HepG2 (cell line): Measurements from ENCODE around the gene CLPTM1. TPM values are rescaled to one million over a fixed set of nuclear protein-coding genes. Genes with fewer than 3 reads are reported as not detected.

Experiments
- CHD2 ChIP-seq: IDR thresholded peaks from 2 replicates; pipeline ENCODE4 v1.6.1; 2011; ENCODE audit warnings: low read depth, low read length, improper control_type of control experiment
- DPF2 ChIP-seq: sonication (generic); formaldehyde crosslinking; IDR thresholded peaks from 2 replicates; pipeline ENCODE4 v1.4.0; 2020; ENCODE audit warnings: mild to moderate bottlenecking, low read depth, missing genetic modification reagents, borderline replicate concordance
- KDM2A ChIP-seq: sonication (generic); formaldehyde crosslinking; IDR thresholded peaks from 2 replicates; pipeline ENCODE4 v1.4.0; 2020; ENCODE audit warnings: low read depth, missing genetic modification reagents, borderline replicate concordance
- KMT2B ChIP-seq: IDR thresholded peaks from 2 replicates; pipeline ENCODE4 v1.6.1; 2016; ENCODE audit warnings: missing genetic modification reagents, missing compliant biosample characterization
- MIER3 ChIP-seq: IDR thresholded peaks from 2 replicates; pipeline ENCODE4 v1.6.1; 2016; ENCODE audit warnings: missing compliant biosample characterization, borderline replicate concordance
- NFRKB ChIP-seq: fragments of 450-650 bp; IDR thresholded peaks from 2 replicates; pipeline ENCODE4 v1.6.1; 2017
- NR1H2 ChIP-seq: sonication (generic); formaldehyde crosslinking; IDR thresholded peaks from 2 replicates; pipeline ENCODE4 v1.8.1; 2022; ENCODE audit warnings: low read depth, missing genetic modification reagents, borderline replicate concordance
- POGK ChIP-seq: sonication (generic); formaldehyde crosslinking; conservative IDR thresholded peaks from 2 replicates; pipeline ENCODE4 v1.8.0; 2022; ENCODE audit warnings: mild to moderate bottlenecking, moderate library complexity, missing genetic modification reagents
- SP2 ChIP-seq: sonication (generic); formaldehyde crosslinking; IDR thresholded peaks from 2 replicates; pipeline ENCODE4 v1.5.1; 2020; ENCODE audit warnings: mild to moderate bottlenecking, missing genetic modification reagents
- USF2 ChIP-seq, 2 experiments: sonication (generic) in 1 of 2; formaldehyde crosslinking in 1 of 2; IDR thresholded peaks; 2 replicates each; pipeline versions ENCODE4 v1.5.1 to v1.6.1; 2011 to 2020; ENCODE audit warnings: borderline replicate concordance in 1 of 2, low read depth in 1 of 2, low read length in 1 of 2, mild to moderate bottlenecking in 1 of 2, missing genetic modification reagents in 1 of 2, moderate library complexity in 1 of 2
- YY1 ChIP-seq: IDR thresholded peaks from 2 replicates; pipeline ENCODE4 v1.6.1; 2011; ENCODE audit warnings: low read length, low read depth, moderate library complexity, mild to moderate bottlenecking; ENCODE audit not compliant: insufficient read depth, insufficient replicate concordance
- ZNF597 ChIP-seq: sonication (generic); formaldehyde crosslinking; IDR thresholded peaks from 2 replicates; pipeline ENCODE4 v1.5.0; 2020; ENCODE audit warnings: missing genetic modification reagents
- ZNF746 ChIP-seq: sonication (generic); formaldehyde crosslinking; IDR thresholded peaks from 2 replicates; pipeline ENCODE4 v1.8.0; 2022; ENCODE audit warnings: mild to moderate bottlenecking, missing genetic modification reagents
- polyA plus RNA-seq, 8 experiments: library from polyadenylated mRNA; depleted of rRNA in 3 of 8; stranded (reverse) in 7 of 8; unstranded in 1 of 8; fragments of >200 nt; fragmentation: Illumina TruSeq in 4 of 8; extraction: Trizol in 4 of 8; gene quantifications; 2 replicates each; pipeline versions ENCODE4 v1.2.1 to v1.2.3, GENCODE V29; 2011 to 2016; ENCODE audit warnings: low read depth in 4 of 8, missing spikeins in 1 of 8, mixed read lengths in 1 of 8; ENCODE audit not compliant: insufficient read depth in 1 of 8
- total RNA-seq, 5 experiments: library from RNA; depleted of rRNA; stranded (reverse); fragments of >200 nt; fragmentation: Illumina TruSeq; extraction: Trizol; gene quantifications; 2 replicates each; pipeline ENCODE4 v1.2.3, GENCODE V29; 2016; ENCODE audit warnings: low read depth in 1 of 5
- TF ChIP-seq, protein P1 (sequence below): sonication (generic); formaldehyde crosslinking; IDR thresholded peaks from 2 replicates; pipeline ENCODE4 v1.5.1; 2020; ENCODE audit warnings: mild to moderate bottlenecking, missing genetic modification reagents, borderline replicate concordance
- TF ChIP-seq, protein P2 (sequence below): sonication (generic); formaldehyde crosslinking; IDR thresholded peaks from 2 replicates; pipeline ENCODE4 v1.8.1; 2023; ENCODE audit warnings: mild to moderate bottlenecking, inconsistent platforms, moderate library complexity, missing genetic modification reagents, borderline replicate concordance

CLPTM1 gene
- total and polyA plus RNA-seq, 2 of the 13 experiments (the other 11 are each of a cell fraction or from before 2014, with no cell fraction given): 34.9 to 42.8 TPM

- TF ChIP-seq, protein P1, sequence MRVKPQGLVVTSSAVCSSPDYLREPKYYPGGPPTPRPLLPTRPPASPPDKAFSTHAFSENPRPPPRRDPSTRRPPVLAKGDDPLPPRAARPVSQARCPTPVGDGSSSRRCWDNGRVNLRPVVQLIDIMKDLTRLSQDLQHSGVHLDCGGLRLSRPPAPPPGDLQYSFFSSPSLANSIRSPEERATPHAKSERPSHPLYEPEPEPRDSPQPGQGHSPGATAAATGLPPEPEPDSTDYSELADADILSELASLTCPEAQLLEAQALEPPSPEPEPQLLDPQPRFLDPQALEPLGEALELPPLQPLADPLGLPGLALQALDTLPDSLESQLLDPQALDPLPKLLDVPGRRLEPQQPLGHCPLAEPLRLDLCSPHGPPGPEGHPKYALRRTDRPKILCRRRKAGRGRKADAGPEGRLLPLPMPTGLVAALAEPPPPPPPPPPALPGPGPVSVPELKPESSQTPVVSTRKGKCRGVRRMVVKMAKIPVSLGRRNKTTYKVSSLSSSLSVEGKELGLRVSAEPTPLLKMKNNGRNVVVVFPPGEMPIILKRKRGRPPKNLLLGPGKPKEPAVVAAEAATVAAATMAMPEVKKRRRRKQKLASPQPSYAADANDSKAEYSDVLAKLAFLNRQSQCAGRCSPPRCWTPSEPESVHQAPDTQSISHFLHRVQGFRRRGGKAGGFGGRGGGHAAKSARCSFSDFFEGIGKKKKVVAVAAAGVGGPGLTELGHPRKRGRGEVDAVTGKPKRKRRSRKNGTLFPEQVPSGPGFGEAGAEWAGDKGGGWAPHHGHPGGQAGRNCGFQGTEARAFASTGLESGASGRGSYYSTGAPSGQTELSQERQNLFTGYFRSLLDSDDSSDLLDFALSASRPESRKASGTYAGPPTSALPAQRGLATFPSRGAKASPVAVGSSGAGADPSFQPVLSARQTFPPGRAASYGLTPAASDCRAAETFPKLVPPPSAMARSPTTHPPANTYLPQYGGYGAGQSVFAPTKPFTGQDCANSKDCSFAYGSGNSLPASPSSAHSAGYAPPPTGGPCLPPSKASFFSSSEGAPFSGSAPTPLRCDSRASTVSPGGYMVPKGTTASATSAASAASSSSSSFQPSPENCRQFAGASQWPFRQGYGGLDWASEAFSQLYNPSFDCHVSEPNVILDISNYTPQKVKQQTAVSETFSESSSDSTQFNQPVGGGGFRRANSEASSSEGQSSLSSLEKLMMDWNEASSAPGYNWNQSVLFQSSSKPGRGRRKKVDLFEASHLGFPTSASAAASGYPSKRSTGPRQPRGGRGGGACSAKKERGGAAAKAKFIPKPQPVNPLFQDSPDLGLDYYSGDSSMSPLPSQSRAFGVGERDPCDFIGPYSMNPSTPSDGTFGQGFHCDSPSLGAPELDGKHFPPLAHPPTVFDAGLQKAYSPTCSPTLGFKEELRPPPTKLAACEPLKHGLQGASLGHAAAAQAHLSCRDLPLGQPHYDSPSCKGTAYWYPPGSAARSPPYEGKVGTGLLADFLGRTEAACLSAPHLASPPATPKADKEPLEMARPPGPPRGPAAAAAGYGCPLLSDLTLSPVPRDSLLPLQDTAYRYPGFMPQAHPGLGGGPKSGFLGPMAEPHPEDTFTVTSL: no peak
- TF ChIP-seq ZNF746 (CRISPR knock-in tag) (no peak), MIER3 (no peak; the same call in 1 of the 2 replicates), POGK (CRISPR knock-in tag) (peak; percentile 85; the same call in 1 of the 2 replicates), KDM2A (CRISPR knock-in tag) (peak; percentile 94; the same call in 1 of the 2 replicates), ZNF597 (CRISPR knock-in tag) (no peak), KMT2B (peak; percentile 49; the same call in 1 of the 2 replicates), CHD2 (peak; percentile 95), NR1H2 (peak; percentile 24; the same call in 1 of the 2 replicates), NFRKB (no peak), YY1 (peak; percentile 93), SP2 (CRISPR knock-in tag) (peak; percentile 55), DPF2 (CRISPR knock-in tag) (no peak), USF2 (IDR thresholded peaks at IDR 0.05; ENCODE audit: low read depth, low read length) (0 out of 2 replicates have a peak, but pooled peaks have one; percentile 23), USF2 (CRISPR knock-in tag; IDR thresholded peaks at IDR 0.05; ENCODE audit: borderline replicate concordance) (no peak)
- TF ChIP-seq, protein P2, sequence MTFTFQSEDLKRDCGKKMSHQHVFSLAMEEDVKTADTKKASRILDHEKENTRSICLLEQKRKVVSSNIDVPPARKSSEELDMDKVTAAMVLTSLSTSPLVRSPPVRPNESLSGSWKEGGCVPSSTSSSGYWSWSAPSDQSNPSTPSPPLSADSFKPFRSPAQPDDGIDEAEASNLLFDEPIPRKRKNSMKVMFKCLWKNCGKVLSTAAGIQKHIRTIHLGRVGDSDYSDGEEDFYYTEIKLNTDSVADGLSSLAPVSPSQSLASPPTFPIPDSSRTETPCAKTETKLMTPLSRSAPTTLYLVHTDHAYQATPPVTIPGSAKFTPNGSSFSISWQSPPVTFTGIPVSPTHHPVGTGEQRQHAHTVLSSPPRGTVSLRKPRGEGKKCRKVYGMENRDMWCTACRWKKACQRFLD (CRISPR knock-in tag): no peak
These were observed at the start of gene CLPTM1 (continued) for GRCh38 chr19:44954649-44955504.
